Measurements from ENCODE around the gene COMMD9.
"Not testable (repeated sequence)": the region's sequence is repeated elsewhere in the genome, so short reads cannot be mapped to it uniquely, and the experiment has no call there.

The COMMD9 gene

GRCh38 chr11:36289226-36289852 lies at the start of gene COMMD9:
Gene COMMD9, minus strand, starts transcription at chr11:36289424. Its CDS starts 12 bp downstream, at chr11:36289412.
- peak; percentile 93 to 95 for DNase-seq

- DNase-seq, result no peak
Measured at GRCh38 chr11:36333897-36334296, 44.7 kb upstream of the COMMD9 start.

GRCh38 chr11:36333468-36333867 lies 44.2 kb upstream of the COMMD9 start:
- DNase-seq, result no peak

- DNase-seq, result no peak
Measured at GRCh38 chr11:36330411-36330810, 41.2 kb upstream of the COMMD9 start.

- DNase-seq, result no peak
Measured at GRCh38 chr11:36328966-36329673, 39.9 kb upstream of the COMMD9 start.

GRCh38 chr11:36326524-36327419 lies 37.5 kb upstream of the COMMD9 start:
- no peak for DNase-seq

- DNase-seq, result not testable (repeated sequence)
Measured at GRCh38 chr11:36325403-36325802, 36.2 kb upstream of the COMMD9 start.

- DNase-seq, result not testable (repeated sequence)
Measured at GRCh38 chr11:36324956-36325355, 35.7 kb upstream of the COMMD9 start.

- DNase-seq, result no peak
Measured at GRCh38 chr11:36317992-36318391, 28.8 kb upstream of the COMMD9 start.

- no peak for DNase-seq
Measured at GRCh38 chr11:36316049-36316448, 26.8 kb upstream of the COMMD9 start.

GRCh38 chr11:36314434-36314767 lies 25.2 kb upstream of the COMMD9 start:
- DNase-seq, result no peak

- DNase-seq, result no peak
Measured at GRCh38 chr11:36313750-36314433, 24.7 kb upstream of the COMMD9 start.

GRCh38 chr11:36312611-36313472 lies 23.6 kb upstream of the COMMD9 start:
- no peak for DNase-seq

- DNase-seq, result no peak
Measured at GRCh38 chr11:36311926-36312595, 22.8 kb upstream of the COMMD9 start.

- no peak for DNase-seq
Measured at GRCh38 chr11:36309779-36310178, 20.6 kb upstream of the COMMD9 start.

- DNase-seq, result no peak
Measured at GRCh38 chr11:36308577-36308976, 19.4 kb upstream of the COMMD9 start.

GRCh38 chr11:36306888-36307287 lies 17.7 kb upstream of the COMMD9 start:
- DNase-seq, result peak; percentile 34 to 36

- DNase-seq, result no peak
Measured at GRCh38 chr11:36305047-36305446, 15.8 kb upstream of the COMMD9 start.

- DNase-seq, result no peak
Measured at GRCh38 chr11:36304351-36304750, 15.1 kb upstream of the COMMD9 start.

GRCh38 chr11:36300650-36301049 lies 11.4 kb upstream of the COMMD9 start:
- no peak for DNase-seq

GRCh38 chr11:36296884-36297543 lies 7.8 kb upstream of the COMMD9 start:
- DNase-seq, result no peak

Data from activated T-cell treated with anti-CD3 and anti-CD28 coated beads, Interleukin-2, amount 50 U/mL, for 48 hours (primary cell).